ENCODE data around the gene FOXN3.
"Not testable (repeated sequence)": the region's sequence is repeated elsewhere in the genome, so short reads cannot be mapped to it uniquely, and the experiment has no call there.

FOXN3 gene

GRCh38 chr14:89308232-89308959 is 108.6 kb downstream of the FOXN3 start:
- DNase-seq = peak in 2 of 58 donors; percentile 13 to 24

DNA sequence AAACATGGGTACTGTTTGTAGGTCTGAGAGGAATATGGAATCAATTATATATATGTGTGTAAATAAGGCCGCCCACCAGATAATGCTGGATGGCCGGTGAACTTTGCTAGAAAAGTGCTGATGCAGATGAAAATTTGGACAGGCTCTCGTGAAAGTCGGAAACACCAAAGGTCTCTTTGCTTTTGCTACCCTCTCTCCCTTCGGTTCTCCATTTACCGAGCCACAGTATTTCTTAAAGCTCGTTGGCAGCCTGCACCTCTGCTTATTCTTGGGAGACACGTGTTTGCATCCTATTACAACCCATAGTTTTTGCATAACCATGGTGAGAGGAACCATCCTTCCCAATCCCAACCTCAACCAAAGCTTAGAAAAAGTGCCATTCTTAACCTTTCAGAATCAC is 109.6 kb downstream of the FOXN3 start:
- no peak for DNase-seq

GRCh38 chr14:89304972-89305703 is 111.9 kb downstream of the FOXN3 start:
- DNase-seq = no peak

DNA sequence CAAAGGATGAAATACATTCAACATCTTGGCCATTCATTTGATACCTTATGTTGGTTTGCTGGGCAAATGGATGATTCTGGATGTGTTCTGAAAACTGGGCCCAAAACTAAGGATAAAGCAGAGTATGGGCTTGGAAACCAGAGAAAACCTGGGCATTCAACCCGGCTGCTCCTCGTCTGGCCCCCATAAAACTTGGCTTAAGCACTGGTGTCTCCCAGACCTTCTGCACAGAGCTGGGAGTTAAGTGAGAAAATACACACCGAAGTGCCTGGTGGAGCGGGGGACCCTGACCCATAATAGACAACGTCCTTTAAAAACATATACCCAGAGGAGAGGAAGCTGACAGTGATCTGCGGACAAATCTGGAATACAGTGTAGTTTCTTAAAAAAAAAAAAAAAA is 112.5 kb downstream of the FOXN3 start:
- no peak for DNase-seq

- peak in 46 of 58 donors; percentile 7 to 78 (median 26) for DNase-seq
Observed at GRCh38 chr14:89303456-89304435, 113.3 kb downstream of the FOXN3 start.

DNA sequence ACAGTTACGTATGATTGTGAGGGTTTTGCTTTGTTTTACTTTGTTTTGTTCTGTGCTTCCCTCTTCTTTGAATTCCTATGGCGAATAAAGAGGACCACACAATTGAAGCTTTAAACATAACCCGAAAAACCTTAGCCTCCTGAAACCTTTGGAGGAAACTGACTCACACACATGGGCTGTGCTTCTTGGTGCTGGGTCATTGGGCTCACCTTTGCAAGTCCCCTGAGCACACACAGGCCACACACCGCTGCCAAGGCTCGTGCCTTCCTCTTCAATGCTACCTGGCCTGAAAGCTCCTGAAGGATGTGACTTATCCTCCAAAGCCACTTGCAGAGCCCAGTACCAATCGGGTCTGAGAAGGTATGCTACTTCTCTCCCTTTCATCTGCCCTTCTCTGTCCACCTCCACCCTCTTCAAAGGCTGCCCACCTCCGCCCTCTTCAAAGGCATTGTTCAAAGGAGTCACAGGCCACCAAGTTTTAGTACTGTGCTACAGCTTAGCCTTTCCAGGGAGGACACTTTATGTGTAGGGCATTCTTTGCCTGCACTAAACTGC is 114.6 kb downstream of the FOXN3 start:
- no peak for DNase-seq

DNA sequence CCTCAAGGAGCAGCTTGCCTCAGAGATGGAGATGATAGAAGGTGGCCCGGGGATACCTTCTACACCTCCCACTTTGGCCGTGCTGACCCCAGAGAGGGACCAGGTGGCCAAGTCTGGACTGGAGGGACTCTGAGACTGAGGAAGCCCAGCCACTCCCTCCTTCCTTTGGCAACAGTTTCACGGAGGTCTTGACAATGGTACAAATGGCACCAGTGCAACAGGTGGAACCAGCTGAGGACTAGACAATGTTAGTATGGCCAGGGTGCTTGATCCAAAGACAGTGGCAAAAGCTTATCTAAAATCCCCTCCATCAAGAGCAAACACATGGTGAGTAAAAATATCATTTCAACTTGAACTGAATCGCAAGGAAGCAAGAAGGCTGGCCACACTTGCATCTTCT is 117.4 kb downstream of the FOXN3 start:
- no peak for DNase-seq

DNA sequence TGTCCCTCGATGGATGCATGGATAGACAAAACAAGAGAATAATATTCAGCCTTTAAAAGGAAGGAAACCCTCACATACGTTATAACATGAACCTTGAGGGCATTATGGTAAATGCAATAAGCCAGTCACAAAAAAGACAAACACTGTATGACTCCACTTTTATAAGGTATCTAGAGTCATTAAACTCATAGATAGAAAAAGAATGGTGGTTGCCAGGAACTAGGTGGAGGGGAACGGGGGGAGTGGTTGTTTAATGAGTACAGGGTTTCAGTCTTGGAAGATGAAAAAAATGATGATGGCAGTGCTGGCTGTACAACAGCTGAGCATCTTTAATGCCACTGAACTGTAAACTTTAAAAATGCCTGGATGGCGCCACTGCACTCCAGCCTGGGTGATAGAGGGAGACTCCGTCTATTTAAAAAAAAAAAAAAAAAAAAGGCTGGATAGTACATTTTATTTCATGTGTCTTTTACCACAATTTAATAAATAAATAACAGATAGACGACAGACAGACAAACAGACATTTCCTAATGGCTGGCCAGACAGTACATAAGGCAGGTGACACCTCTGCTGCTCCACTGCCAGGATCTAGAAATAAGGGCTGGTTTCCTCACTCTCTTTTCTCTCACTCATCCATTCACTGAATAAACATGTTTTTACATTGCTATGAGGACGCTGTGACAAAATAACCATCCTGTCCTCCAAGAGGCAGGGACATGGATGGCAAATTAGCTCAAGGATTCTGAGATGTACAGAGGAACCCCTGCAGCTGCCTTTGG is 118.8 kb downstream of the FOXN3 start:
- no peak for DNase-seq

DNA sequence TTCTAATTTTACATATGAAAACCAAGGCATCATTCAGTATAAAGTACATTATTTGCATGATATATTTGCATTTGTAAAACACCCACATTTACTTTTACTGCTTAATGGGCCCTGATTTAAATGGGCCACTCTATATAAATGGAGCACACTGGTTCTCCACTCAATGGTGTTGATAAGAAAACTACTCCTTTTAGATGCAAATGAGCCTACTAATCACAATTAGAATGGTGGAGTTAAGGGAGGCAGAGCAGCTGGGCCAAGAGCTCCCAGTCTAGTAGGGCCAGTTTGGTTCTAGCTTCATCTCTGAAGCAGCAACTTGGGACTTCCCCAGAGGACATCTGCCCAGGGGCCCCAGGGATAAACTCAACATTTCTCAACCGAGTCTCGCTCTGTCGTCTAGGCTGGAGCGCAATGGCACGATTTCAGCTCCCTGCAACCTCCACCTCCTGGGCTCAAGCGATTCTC is 120.7 kb downstream of the FOXN3 start:
- no peak for DNase-seq

GRCh38 chr14:89294872-89295271 is 122.2 kb downstream of the FOXN3 start:
- no peak for DNase-seq

DNA sequence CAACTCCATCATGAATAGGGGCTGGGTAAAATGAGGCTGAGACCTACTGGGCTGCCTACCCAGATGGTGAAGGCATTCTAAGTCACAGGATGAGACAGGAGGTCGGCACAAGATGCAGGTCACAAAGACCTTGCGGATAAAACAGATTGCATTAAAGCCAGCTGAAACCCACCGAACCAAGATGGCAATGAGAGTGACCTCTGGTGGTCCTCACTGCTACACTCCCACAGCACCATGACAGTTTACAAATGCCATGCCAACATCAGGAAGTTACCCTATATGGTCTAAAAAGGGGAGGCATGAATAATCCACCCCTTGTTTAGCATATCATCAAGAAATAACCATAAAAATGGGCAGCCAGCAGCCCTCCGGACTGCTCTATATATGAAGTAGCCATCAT is 122.6 kb downstream of the FOXN3 start:
- not testable (repeated sequence) for DNase-seq

- DNase-seq = no peak
Observed at GRCh38 chr14:89294060-89294459, 123.0 kb downstream of the FOXN3 start.

GRCh38 chr14:89293314-89293916 is 123.6 kb downstream of the FOXN3 start:
- no peak for DNase-seq

- DNase-seq = no peak
Observed at GRCh38 chr14:89292579-89293313, 124.3 kb downstream of the FOXN3 start.

DNA sequence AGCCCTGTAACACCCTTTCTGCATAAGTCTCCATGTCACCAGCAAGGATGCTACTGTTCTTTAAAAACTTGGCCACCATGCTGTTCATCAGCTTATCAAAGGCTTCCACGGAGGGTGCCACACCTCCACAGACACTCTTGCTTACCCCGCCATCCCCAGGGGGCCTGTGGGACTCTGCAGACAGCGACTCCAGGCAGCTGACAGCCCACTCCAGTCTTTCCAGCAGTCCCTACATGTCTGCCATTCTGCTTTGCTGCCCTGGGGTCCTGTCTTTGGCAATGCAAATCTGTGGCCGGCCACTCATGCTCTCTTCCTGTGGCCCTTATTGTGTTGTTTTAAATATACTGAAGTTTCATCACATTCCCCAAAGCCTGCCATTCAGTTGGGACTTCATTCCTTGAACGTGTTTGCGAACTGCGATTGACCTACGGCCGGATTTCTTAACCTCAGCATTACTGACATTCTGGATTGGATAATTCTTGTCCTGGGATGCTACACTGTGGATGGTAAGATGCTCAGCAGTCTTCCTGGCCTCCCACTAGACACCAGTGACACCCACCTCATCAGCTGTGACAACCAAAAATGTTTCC is 125.6 kb downstream of the FOXN3 start:
- no peak for DNase-seq

DNA sequence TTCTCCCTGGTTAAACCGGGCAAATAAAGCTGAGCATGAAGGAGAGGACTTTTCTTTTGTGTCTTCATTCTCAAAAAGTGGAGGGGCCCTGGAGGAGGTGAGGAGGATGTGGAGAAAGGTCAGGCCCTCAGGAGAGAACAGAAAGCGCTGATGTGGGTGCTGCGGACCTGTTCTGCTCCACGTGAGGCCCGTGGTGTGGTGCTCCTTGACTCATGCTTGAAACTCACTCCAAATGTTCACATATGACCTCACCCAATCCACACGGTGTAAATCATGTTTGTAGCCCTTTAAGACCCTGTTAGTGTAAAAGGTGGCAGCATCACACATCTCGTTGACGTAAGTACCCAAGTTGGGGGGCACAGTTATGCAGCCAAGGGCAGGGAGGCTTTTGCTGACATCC is 126.2 kb downstream of the FOXN3 start:
- no peak for DNase-seq

DNA sequence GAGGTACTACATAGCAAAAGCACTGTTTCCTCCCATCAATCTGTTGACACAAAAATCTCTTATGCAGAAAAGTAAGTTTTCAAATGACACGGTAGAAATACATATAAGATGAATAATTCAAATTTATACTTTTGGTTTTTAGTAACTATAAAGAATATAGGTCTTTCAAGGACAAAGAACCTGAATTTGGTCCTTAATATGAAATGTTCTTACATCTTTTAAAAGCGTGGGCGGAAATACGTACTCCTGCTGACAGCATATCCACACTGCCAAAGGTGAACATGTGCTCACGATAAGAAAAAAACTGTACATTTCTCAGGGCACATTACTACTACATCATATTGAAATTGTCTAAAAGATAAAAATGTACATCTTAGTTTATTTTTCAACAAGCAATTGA is 127.6 kb downstream of the FOXN3 start:
- no peak for DNase-seq

DNA sequence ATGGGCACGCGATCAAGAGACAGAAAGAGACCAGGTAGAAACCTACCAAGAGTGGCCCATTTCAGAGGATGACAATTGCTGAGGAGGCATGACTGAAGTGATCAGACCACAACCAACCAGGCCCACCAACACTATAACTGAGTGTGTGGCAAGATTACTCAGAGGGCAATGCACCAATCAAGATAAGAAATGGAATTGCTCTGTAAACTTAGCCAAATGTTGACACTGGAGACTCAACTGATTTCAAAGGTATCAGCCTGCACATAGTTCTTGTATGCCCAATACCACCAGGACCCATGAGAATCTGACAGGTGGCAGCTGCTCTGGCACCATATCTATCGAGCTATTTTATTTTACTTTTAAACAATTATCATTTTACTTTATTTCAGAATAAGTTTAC is 128.9 kb downstream of the FOXN3 start:
- no peak for DNase-seq
